ENCODE data around the gene ROBO3. TPM values are rescaled to one million over a fixed set of nuclear protein-coding genes. Genes with fewer than 3 reads are reported as not detected.

Gene ROBO3
- total RNA-seq, 1 experiment from 2014 or later, result 24.5 TPM

GRCh38 chr11:124875943-124876817, 10.9 kb downstream of the ROBO3 start:
- DNase-seq (ENCODE audit: low read depth), result peak; percentile 91

DNA sequence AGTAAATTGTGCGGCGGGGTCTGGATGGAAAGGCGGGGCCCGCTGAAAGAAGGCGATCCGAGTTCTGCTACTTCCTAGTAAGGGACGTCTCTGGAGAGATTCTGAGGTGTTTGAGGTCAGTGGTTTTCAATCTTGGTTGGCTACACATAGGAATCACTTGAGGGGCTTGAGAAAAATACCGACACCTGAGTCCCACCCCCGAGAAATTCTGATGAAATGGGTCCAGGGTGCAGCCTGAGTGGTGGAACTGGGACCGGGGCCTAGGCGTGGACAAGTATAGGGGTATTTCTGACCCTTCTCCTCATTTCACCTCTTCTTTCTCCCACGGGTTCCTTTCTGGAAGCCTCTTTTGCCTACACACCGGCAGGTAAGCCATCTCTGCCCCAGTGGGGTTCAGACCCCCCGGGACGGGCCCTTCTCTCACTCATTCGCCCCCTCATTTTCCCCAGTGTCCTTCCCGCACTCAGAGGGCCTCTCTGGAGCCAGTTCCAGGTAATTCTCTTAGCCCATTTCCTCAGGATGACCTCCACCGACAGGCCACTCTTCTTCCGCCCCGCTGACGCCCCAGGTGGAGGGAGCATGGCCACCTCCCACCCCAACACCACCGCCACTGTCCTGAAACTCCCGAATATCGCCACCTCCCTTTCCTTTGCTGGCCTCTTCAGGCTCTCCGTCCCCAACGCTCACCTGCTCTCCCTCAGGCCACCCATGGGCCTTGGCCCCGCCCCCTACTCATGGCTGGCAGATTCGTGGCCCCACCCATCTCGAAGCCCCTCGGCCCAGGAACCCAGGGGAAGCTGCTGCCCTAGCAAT, 11.8 kb downstream of the ROBO3 start:
- no peak for DNase-seq (ENCODE audit: low read depth)

DNA sequence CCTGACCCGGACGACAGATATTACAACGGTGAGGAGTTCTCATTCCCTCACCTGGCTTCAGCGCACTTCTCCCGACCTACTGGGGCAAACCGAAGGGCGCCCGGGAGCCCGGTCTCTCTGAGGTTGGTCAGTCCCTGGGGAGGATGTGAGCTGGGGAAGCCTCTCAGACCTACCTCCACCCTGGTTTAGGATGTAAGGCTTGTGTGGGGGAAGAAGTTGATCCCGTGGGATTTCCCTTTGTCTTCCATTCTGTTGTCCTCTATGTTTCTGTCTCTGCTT, 12.3 kb downstream of the ROBO3 start:
- DNase-seq (ENCODE audit: low read depth), result no peak

GRCh38 chr11:124877910-124878758, 12.9 kb downstream of the ROBO3 start:
- no peak for DNase-seq (ENCODE audit: low read depth)

DNA sequence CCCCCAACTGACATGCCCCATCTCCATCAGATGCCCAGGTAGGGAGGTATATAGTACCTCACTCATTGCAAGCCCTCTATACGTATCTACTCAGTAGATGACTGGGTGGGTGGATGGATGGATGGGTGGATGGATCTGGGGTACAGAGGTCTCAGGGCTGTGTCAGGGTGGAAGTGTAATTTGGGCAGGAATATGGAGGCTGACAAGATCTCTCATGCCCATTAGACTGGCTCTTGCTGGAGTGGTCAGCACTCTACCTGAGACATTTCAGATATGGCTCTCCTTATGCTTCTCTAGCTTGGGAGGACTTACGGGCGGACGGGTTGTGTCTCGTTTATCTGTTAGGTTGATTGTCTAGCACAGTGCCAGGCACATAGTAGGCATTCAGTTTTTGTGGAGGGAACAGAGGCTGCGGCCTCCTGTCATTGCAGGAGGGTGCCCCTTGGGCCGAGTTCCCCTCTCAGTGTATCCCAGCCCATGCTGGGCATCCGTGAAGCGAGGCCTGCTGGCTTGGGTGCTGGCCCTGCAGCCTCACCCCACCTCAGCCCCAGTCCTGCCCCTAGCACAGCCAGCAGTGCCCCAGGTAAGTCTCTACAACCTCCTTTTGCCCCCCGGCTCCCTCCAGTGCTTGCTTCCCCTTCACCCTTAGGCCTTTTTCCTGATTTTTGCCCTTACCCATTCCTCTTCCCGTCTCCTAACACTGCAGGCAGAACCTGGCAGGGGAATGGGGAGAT, 13.7 kb downstream of the ROBO3 start:
- DNase-seq (ENCODE audit: low read depth), result no peak

GRCh38 chr11:124879493-124880289, 14.5 kb downstream of the ROBO3 start:
- DNase-seq (ENCODE audit: low read depth), result no peak

- DNase-seq (ENCODE audit: low read depth), result no peak
Measured at GRCh38 chr11:124880290-124880611, 15.0 kb downstream of the ROBO3 start.

DNA sequence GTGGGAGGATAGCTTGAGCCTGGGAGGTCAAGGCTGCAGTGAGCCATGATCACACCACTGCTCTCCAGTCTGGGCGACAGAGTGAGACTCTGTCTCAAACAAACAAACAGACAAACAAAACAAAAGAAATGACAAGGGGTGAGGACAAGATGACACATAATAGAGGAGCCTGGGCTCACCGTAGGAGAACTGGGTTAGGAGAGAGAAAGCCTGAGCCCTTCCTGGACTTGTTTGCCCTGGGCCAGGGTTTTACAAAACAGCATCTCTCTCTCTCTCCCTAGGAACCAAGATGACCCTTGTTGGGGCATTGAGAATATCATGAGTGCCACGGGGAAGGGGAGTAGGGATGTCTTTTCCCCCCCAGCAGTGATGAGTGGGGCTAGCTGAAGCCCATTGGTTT, 15.7 kb downstream of the ROBO3 start:
- DNase-seq (ENCODE audit: low read depth), result no peak

DNA sequence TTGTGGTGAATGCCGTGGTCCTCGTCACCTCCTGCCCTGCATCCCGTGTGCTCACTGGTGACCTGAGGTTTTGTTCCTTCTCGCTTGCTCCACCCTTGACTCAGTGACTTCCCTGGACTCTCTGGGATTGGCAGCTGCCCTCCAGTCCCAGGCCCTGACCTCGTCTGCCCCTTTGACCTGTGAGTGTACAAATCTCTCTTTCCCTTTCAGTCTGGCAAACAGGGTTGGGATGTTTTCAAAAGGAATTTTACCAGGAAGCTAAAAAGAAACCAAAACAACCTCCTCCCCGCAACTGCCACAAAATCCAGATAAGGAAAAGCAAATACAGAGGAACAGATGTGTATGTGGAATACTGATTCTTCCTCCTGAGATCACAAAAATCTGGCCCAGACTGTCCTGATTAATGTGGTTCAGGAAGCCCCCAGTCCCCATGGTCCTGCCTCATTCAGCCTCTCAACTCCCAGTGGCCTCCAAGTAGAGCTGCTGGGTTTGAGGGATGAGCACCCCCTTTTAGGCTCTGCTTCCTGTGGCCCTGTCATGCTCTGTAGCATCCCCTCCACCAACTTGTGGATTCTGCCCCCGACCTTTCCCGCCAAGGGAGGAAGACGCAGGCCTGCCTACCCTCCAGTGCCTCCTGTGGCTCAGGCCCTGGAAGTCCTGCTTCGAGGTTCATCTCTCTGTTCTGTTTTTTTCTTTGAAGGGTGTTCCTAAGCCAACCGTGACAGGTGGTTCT, 17.3 kb downstream of the ROBO3 start:
- no peak for DNase-seq (ENCODE audit: low read depth)

GRCh38 chr11:124884340-124884739, 19.1 kb downstream of the ROBO3 start:
- no peak for DNase-seq (ENCODE audit: low read depth)

DNA sequence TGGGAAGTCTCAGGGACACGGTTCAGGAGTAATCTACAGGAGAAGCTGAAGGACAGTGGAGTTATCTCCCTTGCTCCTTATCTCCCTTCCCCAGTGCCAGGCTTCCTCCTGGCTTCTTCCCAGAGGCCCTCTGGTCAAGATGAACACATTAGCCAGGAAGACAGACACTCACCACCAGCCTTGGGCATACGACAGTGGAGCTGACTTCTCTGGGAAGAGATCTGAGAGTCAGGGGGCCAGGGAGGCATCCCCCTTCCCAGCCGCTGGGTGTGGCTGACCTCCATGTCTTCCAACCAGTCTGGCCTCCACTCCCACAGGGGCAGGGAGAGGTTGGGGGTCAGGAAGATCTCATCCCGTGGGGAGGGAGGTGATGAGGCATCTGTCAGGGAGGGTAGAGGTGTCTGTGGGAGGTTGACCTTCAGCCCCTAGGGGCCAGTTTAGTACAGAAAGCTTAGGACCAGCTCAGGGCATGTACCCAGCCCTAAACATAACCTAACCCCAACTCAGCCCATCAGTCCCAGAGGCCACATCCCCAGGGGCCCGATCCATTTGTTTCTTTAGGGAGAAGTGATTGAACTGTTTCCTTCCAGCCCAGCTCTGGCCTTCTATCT, 19.7 kb downstream of the ROBO3 start:
- no peak for DNase-seq (ENCODE audit: low read depth)

DNA sequence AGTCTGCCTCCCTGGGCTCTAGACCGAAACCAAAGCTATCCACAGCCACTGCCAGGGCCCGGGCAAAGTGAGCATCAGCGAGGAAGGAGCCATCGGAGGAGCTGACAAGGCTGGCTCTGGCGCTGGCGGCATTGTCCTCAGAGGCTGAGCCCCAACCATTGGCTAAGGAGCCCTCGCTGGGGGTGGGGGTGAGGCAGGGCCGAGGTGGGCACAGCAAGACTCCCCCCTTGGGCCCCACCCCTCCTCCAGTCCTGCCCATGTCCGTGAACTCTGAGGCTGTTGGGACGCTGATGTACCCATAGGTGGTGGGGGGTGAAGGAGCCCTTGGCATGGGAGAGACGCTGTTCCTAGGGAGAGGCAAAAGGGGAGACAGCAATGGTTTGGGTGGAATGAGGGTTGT, 21.2 kb downstream of the ROBO3 start:
- no peak for DNase-seq (ENCODE audit: low read depth)

- DNase-seq (ENCODE audit: low read depth), result no peak
Measured at GRCh38 chr11:124886978-124887666, 21.9 kb downstream of the ROBO3 start.

GRCh38 chr11:124887667-124888013, 22.4 kb downstream of the ROBO3 start:
- no peak for DNase-seq (ENCODE audit: low read depth)

DNA sequence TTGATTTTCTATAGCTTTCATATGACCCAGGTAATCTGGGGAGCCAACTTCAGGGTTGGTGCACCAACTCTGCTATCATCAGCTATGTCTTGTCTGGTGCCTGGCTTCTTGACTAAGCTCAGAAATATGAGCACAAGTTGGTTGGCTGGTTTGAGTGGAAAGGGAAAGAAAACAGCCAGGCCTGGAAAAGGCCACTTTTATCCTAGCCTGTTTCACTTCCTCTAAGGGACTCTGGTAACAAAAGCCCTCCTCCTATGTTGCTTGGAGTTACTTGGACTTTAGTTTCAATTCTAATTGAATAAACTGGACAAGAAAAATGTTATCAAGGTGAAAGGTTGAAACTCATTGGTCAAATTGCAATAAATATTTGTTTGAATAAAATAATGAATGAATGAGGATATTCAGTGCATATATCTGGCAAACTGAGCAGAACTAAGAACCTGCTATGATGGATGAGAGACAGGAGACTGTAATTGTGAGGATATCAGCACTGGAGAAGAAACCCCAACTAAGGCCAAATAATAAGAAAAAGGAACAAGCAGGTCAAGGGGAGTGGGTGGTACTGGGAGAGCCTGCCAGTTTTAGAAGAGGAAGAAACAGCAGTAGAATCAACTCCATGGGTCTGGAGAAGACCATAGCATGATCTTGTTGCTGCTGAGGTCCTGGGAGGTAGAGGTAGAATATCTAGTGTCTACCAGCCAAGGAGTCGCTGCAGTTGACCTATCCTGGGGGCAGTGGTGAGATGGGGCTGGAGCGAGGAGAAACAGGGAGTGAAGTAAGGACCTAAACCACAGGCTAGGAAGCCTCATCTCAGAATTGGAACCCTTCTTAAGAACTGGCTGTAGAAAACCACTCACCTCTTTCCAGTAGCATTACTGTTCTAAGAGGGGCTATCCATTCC, 24.2 kb downstream of the ROBO3 start:
- DNase-seq (ENCODE audit: low read depth), result no peak

DNA sequence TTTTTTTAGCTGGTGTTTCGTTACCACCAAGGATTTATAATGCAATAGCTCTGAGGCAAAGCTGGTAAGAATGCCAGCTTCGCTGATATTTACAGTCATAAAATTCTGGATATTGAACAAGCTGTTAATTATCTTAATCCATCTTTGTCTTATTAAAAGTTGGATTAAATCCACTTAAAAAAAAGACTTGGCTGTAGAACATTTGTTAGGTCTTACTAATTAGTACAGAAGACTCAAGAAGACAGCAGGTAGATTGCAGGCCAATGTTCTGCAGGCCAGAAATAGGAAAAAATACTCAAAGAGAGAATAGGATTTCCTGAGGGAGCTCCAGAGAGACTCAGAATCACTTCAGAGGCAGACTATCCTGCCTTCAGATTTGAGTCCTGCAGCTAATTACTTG, 24.9 kb downstream of the ROBO3 start:
- DNase-seq (ENCODE audit: low read depth), result no peak

- no peak for DNase-seq (ENCODE audit: low read depth)
Measured at GRCh38 chr11:124890683-124891372, 25.6 kb downstream of the ROBO3 start.
